ENCODE measurements around the gene CLEC20A. TPM values are rescaled to one million over a fixed set of nuclear protein-coding genes. Genes with fewer than 3 reads are reported as not detected.

The CLEC20A gene
- total RNA-seq, 1 donor from 2014 or later = not detected

DNA sequence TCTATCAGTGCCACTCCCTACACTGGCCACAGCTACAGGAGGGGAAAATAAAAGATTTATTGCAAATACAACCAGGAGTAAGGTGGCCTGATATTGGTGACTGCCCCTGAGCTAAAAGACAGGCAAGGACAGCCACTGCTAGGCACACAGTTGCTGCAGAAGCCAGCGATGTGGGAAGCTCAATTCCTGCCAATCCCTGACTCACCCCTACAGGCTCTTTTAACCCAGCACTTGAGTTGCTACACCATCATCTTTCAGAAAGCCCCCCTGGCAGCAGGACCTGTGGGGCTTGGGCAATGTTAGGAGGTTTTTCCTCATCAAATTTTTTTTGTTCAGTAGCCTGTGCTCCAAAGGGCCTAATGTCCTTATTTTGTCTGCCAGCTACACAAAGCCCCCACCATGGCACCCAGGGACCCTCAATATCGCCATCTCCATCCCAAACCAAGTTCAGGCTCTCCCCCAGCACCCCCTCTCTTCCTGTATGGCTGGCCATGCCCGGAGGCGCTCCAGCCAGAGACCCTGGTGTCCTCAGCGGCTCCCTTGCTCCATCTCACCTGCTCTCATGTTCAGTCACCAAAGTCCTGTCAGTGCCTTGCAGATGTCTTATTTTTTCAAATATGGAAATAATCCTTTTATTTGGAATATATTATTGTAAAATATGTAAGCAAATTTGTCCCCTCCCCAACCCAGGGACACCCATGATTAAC is 13.4 kb downstream of the CLEC20A start:
- DNase-seq = no peak
- peaks cover 7% of the 10 kb centered on the region for H3K27me3 ChIP-seq (ENCODE audit: low read depth)
- H3K4me1 ChIP-seq = peaks cover 24% of the 10 kb centered on the region
- intact Hi-C loops (cut with micrococcal nuclease) = no loop called here
- peaks cover 18% of the 10 kb centered on the region for H3K36me3 ChIP-seq
- no peaks in the 10 kb centered on the region for H3K9me3 ChIP-seq (replicated peaks)
- TF ChIP-seq, protein P1, sequence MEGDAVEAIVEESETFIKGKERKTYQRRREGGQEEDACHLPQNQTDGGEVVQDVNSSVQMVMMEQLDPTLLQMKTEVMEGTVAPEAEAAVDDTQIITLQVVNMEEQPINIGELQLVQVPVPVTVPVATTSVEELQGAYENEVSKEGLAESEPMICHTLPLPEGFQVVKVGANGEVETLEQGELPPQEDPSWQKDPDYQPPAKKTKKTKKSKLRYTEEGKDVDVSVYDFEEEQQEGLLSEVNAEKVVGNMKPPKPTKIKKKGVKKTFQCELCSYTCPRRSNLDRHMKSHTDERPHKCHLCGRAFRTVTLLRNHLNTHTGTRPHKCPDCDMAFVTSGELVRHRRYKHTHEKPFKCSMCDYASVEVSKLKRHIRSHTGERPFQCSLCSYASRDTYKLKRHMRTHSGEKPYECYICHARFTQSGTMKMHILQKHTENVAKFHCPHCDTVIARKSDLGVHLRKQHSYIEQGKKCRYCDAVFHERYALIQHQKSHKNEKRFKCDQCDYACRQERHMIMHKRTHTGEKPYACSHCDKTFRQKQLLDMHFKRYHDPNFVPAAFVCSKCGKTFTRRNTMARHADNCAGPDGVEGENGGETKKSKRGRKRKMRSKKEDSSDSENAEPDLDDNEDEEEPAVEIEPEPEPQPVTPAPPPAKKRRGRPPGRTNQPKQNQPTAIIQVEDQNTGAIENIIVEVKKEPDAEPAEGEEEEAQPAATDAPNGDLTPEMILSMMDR (IDR thresholded peaks at IDR 0.05; ENCODE audit: borderline replicate concordance) = no peak
- H3K4me3 ChIP-seq = no peak overlapping the region
- H3K27ac ChIP-seq (replicated peaks) = no peak overlapping the region

DNA sequence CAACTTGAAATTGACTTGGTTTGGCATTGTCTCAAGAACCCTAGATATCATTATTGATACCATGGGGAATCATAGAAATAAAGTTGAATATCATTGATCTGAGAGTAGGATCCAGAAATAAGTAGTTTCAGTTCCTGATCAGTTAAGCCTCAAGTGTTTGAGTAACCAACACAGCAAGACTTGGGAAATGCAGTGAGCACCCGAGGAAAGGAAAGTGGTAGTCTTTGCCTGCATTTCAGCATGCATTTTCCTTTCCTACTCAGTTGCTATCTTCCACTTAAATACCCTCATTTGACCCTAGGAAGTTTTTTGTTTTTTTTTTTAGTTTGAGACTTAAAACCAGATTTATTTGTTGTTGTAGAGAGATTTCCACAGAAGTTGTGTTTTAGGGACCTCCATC is 18.9 kb downstream of the CLEC20A start:
- no peak overlapping the region for H3K4me3 ChIP-seq
- intact Hi-C loops (cut with micrococcal nuclease) = no loop called here
- H3K9me3 ChIP-seq (replicated peaks) = no peaks in the 10 kb centered on the region
- no peak overlapping the region for H3K27ac ChIP-seq (replicated peaks)
- H3K36me3 ChIP-seq = peaks cover 50% of the 10 kb centered on the region
- no peaks in the 10 kb centered on the region for H3K27me3 ChIP-seq (ENCODE audit: low read depth)
- no peak for DNase-seq
- no peaks in the 10 kb centered on the region for H3K4me1 ChIP-seq
- TF ChIP-seq, protein P1 (IDR thresholded peaks at IDR 0.05; ENCODE audit: borderline replicate concordance) = no peak

DNA sequence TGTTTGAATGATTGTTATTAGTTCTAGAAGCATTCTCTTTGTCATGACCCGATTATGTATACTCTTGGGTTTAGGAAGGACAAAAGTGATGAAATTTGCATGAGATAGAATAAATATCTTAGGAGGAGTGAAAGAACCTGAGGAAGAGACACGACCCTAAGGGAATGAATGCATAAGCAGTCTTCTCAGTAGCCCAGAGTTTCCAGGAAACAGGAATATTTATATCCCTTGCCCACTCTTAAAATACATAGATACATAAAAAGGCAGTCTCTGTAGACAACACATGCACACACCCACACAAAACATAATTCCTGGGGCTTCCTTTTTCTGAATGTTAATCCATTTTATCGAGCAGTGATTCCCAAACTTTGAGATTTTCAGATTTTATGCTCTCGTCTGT is 19.4 kb downstream of the CLEC20A start:
- no peak for DNase-seq
- TF ChIP-seq, protein P1 (IDR thresholded peaks at IDR 0.05; ENCODE audit: borderline replicate concordance) = no peak
- Histone ChIP-seq H3K9me3 (replicated peaks) (no peaks in the 10 kb centered on the region), H3K4me1 (no peaks in the 10 kb centered on the region), H3K27me3 (ENCODE audit: low read depth) (no peaks in the 10 kb centered on the region), H3K4me3 (no peak overlapping the region), H3K36me3 (peaks cover 54% of the 10 kb centered on the region), H3K27ac (replicated peaks) (no peak overlapping the region)
- intact Hi-C loops (cut with micrococcal nuclease) = no loop called here

GRCh38 chr1:178472531-178472930 is 24.2 kb downstream of the CLEC20A start:
- no peaks in the 10 kb centered on the region for H3K9me3 ChIP-seq (replicated peaks)
- H3K4me1 ChIP-seq = peaks cover 13% of the 10 kb centered on the region
- peaks cover 65% of the 10 kb centered on the region for H3K36me3 ChIP-seq
- no peak overlapping the region for H3K4me3 ChIP-seq
- DNase-seq = no peak
- no peaks in the 10 kb centered on the region for H3K27me3 ChIP-seq (ENCODE audit: low read depth)
- intact Hi-C loops (cut with micrococcal nuclease) = no loop called here
- TF ChIP-seq, protein P1 (IDR thresholded peaks at IDR 0.05; ENCODE audit: borderline replicate concordance) = no peak
- H3K27ac ChIP-seq (replicated peaks) = no peak overlapping the region

DNA sequence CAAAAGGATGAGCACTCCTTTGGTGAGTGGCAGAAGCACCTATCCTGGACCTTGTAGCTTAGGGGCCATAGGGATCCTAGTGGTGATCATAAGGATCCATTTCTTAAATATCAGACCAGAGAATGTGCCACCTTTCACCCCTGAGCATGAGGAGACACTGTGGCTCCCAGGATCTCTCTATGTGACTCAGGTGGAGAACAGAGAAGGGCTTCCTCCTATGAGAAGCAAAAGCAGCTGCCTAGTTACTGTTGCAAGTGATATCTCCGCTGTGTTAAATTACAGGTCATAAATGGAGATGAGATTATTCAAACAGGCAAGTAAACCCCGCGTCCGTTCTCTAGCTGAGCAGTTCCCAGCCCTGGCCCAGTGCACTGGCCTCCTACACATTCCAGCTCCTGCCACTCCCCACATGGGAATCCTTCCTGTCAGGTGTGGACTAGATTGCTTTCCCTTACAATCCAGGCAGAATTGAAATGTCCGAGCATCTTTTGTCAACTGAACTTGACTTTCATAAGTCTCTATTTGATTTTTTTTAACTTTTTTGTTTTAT is 26.3 kb downstream of the CLEC20A start:
- no peaks in the 10 kb centered on the region for H3K9me3 ChIP-seq (replicated peaks)
- TF ChIP-seq, protein P1 (IDR thresholded peaks at IDR 0.05; ENCODE audit: borderline replicate concordance) = no peak
- H3K27ac ChIP-seq (replicated peaks) = no peak overlapping the region
- no peak for DNase-seq
- peaks cover 80% of the 10 kb centered on the region for H3K36me3 ChIP-seq
- intact Hi-C loops (cut with micrococcal nuclease) = no loop called here
- no peak overlapping the region for H3K4me3 ChIP-seq
- H3K4me1 ChIP-seq = peaks cover 18% of the 10 kb centered on the region
- H3K27me3 ChIP-seq (ENCODE audit: low read depth) = no peaks in the 10 kb centered on the region
